SK-N-MC (cell line): ENCODE data around the gene SDK1.

Experiments
- EZH2 ChIP-seq: fragments of 200-600 bp; sonication (generic); IDR thresholded peaks from one replicate; pipeline ENCODE4 v1.6.1; 2017; ENCODE audit warnings: antibody characterized with exemption
- POLR2AphosphoS5 ChIP-seq: IDR thresholded peaks from 2 replicates; pipeline ENCODE4 v1.6.1; 2012; ENCODE audit warnings: mild to moderate bottlenecking, low read depth, low read length, borderline replicate concordance

GRCh38 chr7:4269746-4270145 lies 968.7 kb downstream of the SDK1 start:
- no peak for TF ChIP-seq EZH2
- TF ChIP-seq POLR2AphosphoS5, result no peak
